Adipose tissue (tissue), 3 donors: ENCODE measurements around the gene TUBB4B. TPM values are rescaled to one million over a fixed set of nuclear protein-coding genes. Genes with fewer than 3 reads are reported as not detected.

Experiments used
- H3K27ac ChIP-seq: one replicate; pipeline ENCODE4 v1.5.1; 2013; ENCODE audit warnings: low read depth, low read length
- WGBS, 3 donors: extraction: QIAGEN DNeasy Blood & Tissue Kit; methylation state at CpG; one replicate each; pipeline ENCODE4 v1.1.7; 2013; 5-methylcytosine and 5-hydroxymethylcytosine counted together
- polyA plus RNA-seq, 3 donors: library from polyadenylated mRNA; stranded (reverse); fragments of 200-250 nt; gene quantifications; one replicate each; pipeline ENCODE4 v1.2.3, GENCODE V29; 2013
- donor health status: healthy with polysubstance abuse.
- donor health status: Bipolar disorder and iron deficiency.
- donor health status: healthy.

The TUBB4B gene
- polyA plus RNA-seq = 100 to 1,000 TPM in 2 of 3 donors, 10 to 100 TPM in 1; 88.8 to 317 (median 145) TPM

GRCh38 chr9:137240841-137241489 lies at the start of gene TUBB4B:
TSS of gene TUBB4B (plus strand) at chr9:137241287. CDS start at chr9:137241361, 74 bp downstream.
- peak within 1 kb of the TSS; percentile 52 for H3K27ac ChIP-seq
- 0 to 1% (median 1%) methylated on average over 54 to 67 of the region's 67 CpGs for WGBS, 3 donors

- 67 to 84% (median 81%) methylated on average over 21 to 22 of the region's 22 CpGs for WGBS, 3 donors
- H3K27ac ChIP-seq = no peak overlapping the region
Observed at GRCh38 chr9:137191691-137192447, 49.2 kb upstream of the TUBB4B start.

- 66 to 79% (median 76%) methylated on average over 10 of the region's 10 CpGs for WGBS, 3 donors
- H3K27ac ChIP-seq = no peak overlapping the region
Observed at GRCh38 chr9:137192448-137192780, 48.7 kb upstream of the TUBB4B start.

- 73 to 79% (median 74%) methylated on average over 2 of the region's 2 CpGs for WGBS, 3 donors
- H3K27ac ChIP-seq = no peak overlapping the region
Observed at GRCh38 chr9:137192859-137193258, 48.2 kb upstream of the TUBB4B start.

GRCh38 chr9:137193771-137194170 lies 47.3 kb upstream of the TUBB4B start:
- 75 to 88% (median 83%) methylated on average over 11 to 14 of the region's 14 CpGs for WGBS, 3 donors
- no peak overlapping the region for H3K27ac ChIP-seq

- WGBS, 3 donors = 33 to 76% (median 72%) methylated on average over 16 of the region's 16 CpGs
- H3K27ac ChIP-seq = no peak overlapping the region
Observed at GRCh38 chr9:137194388-137194787, 46.7 kb upstream of the TUBB4B start.

- H3K27ac ChIP-seq = no peak overlapping the region
- 38 to 90% (median 74%) methylated on average over 10 of the region's 10 CpGs for WGBS, 3 donors
Observed at GRCh38 chr9:137194909-137195308, 46.2 kb upstream of the TUBB4B start.

- no peak overlapping the region for H3K27ac ChIP-seq
- WGBS, 3 donors = 31 to 88% (median 85%) methylated on average over 19 to 21 of the region's 21 CpGs
Observed at GRCh38 chr9:137195525-137196220, 45.4 kb upstream of the TUBB4B start.

GRCh38 chr9:137198051-137198901 lies 42.8 kb upstream of the TUBB4B start:
- 32 to 81% (median 75%) methylated on average over 18 to 19 of the region's 19 CpGs for WGBS, 3 donors
- H3K27ac ChIP-seq = no peak overlapping the region

- WGBS, 3 donors = 24 to 79% (median 65%) methylated on average over 11 of the region's 11 CpGs
- no peak overlapping the region for H3K27ac ChIP-seq
Observed at GRCh38 chr9:137198902-137199283, 42.2 kb upstream of the TUBB4B start.

GRCh38 chr9:137199411-137200121 lies 41.5 kb upstream of the TUBB4B start:
- H3K27ac ChIP-seq = no peak overlapping the region
- WGBS, 3 donors = 8 to 17% (median 10%) methylated on average over 33 to 51 of the region's 51 CpGs

- WGBS, 3 donors = 0 to 1% (median 0%) methylated on average over 68 to 114 of the region's 118 CpGs
Observed at GRCh38 chr9:137200311-137201204, 40.5 kb upstream of the TUBB4B start, which contains the start of gene TPRN. TSS of gene TPRN (minus strand) at chr9:137200741. CDS start at chr9:137200711, 30 bp downstream.

GRCh38 chr9:137201205-137201868 lies 39.8 kb upstream of the TUBB4B start:
- H3K27ac ChIP-seq = no peak overlapping the region

More at GRCh38 chr9:137200311-137201204, 40.5 kb upstream of the TUBB4B start, which contains the start of gene TPRN:
- H3K27ac ChIP-seq = no peak within 1 kb of the TSS

GRCh38 chr9:137202966-137203365 lies 38.1 kb upstream of the TUBB4B start:
- no peak overlapping the region for H3K27ac ChIP-seq
- WGBS, 3 donors = 77 to 79% (median 78%) methylated on average over 8 of the region's 8 CpGs

More at GRCh38 chr9:137201205-137201868, 39.8 kb upstream of the TUBB4B start:
- 15 to 23% (median 17%) methylated on average over 23 of the region's 23 CpGs for WGBS, 3 donors

GRCh38 chr9:137204731-137205125 lies 36.4 kb upstream of the TUBB4B start:
- H3K27ac ChIP-seq = no peak overlapping the region
- 7 to 16% (median 14%) methylated on average over 21 of the region's 21 CpGs for WGBS, 3 donors
